PC-9 (cell line): ENCODE measurements around the gene TP53BP1.

Experiments
- CTCF ChIP-seq: fragments of 200-600 bp; sonication (generic); conservative IDR thresholded peaks from 2 replicates; pipeline ENCODE4 v1.6.1; 2017; ENCODE audit warnings: mixed run types, antibody characterized with exemption, mild to moderate bottlenecking, moderate library complexity
- EZH2 ChIP-seq: fragments of 200-600 bp; sonication (generic); IDR thresholded peaks from 2 replicates; pipeline ENCODE4 v1.8.0; 2017; ENCODE audit warnings: antibody characterized with exemption, low read depth

DNA sequence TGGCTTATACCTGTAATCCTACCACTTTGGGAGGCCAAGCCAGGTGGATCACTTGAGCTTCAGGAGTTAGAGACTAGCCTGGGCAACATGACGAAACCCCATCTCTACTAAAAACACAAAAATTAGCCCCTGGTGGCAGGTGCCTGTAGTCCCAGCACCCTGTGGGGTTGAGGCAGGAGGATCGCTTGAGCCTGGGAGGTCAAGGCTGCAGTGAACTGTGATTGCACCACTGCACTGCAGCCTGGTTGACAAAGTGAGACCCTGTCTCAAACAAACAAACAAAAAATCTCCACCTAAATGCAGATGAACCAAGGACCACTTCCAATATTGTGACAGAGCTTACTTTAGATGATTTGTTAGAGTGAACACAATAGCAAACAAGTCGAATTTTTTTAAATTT is 53.7 kb downstream of the TP53BP1 start:
- no peak for TF ChIP-seq CTCF
- no peak for TF ChIP-seq EZH2
